ENCODE measurements around the gene USP10. TPM values are rescaled to one million over a fixed set of nuclear protein-coding genes. Genes with fewer than 3 reads are reported as not detected.
A peak's percentile ranks its signal among the peaks of the same experiment; 100 is the strongest.

Gene USP10
- total RNA-seq, 1 donor from 2014 or later = 107 TPM

- no peak overlapping the region for H2AFZ ChIP-seq (ENCODE audit: low read depth, low read length)
- H3K27me3 ChIP-seq (ENCODE audit: insufficient read depth, low read length) = no peaks in the 10 kb centered on the region
- DNase-seq (ENCODE audit: low read depth) (no peak), FAIRE-seq (no peak)
- no peak for TF ChIP-seq EZH2 (IDR thresholded peaks at IDR 0.05; ENCODE audit: insufficient read depth, low read length)
- TF ChIP-seq, protein P1, sequence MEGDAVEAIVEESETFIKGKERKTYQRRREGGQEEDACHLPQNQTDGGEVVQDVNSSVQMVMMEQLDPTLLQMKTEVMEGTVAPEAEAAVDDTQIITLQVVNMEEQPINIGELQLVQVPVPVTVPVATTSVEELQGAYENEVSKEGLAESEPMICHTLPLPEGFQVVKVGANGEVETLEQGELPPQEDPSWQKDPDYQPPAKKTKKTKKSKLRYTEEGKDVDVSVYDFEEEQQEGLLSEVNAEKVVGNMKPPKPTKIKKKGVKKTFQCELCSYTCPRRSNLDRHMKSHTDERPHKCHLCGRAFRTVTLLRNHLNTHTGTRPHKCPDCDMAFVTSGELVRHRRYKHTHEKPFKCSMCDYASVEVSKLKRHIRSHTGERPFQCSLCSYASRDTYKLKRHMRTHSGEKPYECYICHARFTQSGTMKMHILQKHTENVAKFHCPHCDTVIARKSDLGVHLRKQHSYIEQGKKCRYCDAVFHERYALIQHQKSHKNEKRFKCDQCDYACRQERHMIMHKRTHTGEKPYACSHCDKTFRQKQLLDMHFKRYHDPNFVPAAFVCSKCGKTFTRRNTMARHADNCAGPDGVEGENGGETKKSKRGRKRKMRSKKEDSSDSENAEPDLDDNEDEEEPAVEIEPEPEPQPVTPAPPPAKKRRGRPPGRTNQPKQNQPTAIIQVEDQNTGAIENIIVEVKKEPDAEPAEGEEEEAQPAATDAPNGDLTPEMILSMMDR (IDR thresholded peaks at IDR 0.05; ENCODE audit: insufficient read depth, low read depth, low read length) = peak; percentile 88
- no peaks in the 10 kb centered on the region for H3K9me3 Mint-ChIP-seq (ENCODE audit: unreplicated experiment)
- H3K27ac Mint-ChIP-seq (ENCODE audit: unreplicated experiment) = peak overlapping the region; percentile 15
- peaks cover 75% of the 10 kb centered on the region for H4K20me1 ChIP-seq (ENCODE audit: insufficient read depth, low read length)
- H3K4me2 ChIP-seq (ENCODE audit: low read length) = no peak overlapping the region
- H3K27ac ChIP-seq (ENCODE audit: low read depth, low read length) = no peak overlapping the region
- H3K4me3 ChIP-seq (ENCODE audit: insufficient read depth, low read depth, low read length) = no peak overlapping the region
- H3K4me1 Mint-ChIP-seq (ENCODE audit: low read depth, unreplicated experiment) = peaks cover 51% of the 10 kb centered on the region
- H3K4me1 ChIP-seq (ENCODE audit: insufficient read depth, low read length) = peaks cover 28% of the 10 kb centered on the region
- H3K79me2 ChIP-seq (ENCODE audit: insufficient read depth, low read length) = peaks cover 84% of the 10 kb centered on the region
- H3K9me3 ChIP-seq (ENCODE audit: insufficient read depth, low read depth, low read length) = no peaks in the 10 kb centered on the region
- no peak overlapping the region for H3K9ac ChIP-seq (ENCODE audit: low read length)
- H3K36me3 Mint-ChIP-seq (ENCODE audit: low read depth, unreplicated experiment) = peaks cover 7% of the 10 kb centered on the region
- no peaks in the 10 kb centered on the region for H3K27me3 Mint-ChIP-seq (ENCODE audit: low read depth, unreplicated experiment)
- H3K36me3 ChIP-seq (ENCODE audit: insufficient read depth, low read length) = peaks cover 6% of the 10 kb centered on the region
- no peak overlapping the region for H3K4me3 Mint-ChIP-seq (ENCODE audit: unreplicated experiment)
Measured at GRCh38 chr16:84738255-84739038, 38.6 kb downstream of the USP10 start.

- H3K4me3 Mint-ChIP-seq (ENCODE audit: unreplicated experiment) = no peak overlapping the region
Measured at GRCh38 chr16:84739349-84740124, 39.7 kb downstream of the USP10 start.

More at GRCh38 chr16:84739349-84740124, 39.7 kb downstream of the USP10 start:
- Mint-ChIP-seq H3K27ac (ENCODE audit: unreplicated experiment) (peak overlapping the region; percentile 29), H3K4me1 (ENCODE audit: low read depth, unreplicated experiment) (peaks cover 49% of the 10 kb centered on the region), H3K27me3 (ENCODE audit: low read depth, unreplicated experiment) (no peaks in the 10 kb centered on the region), H3K9me3 (ENCODE audit: unreplicated experiment) (no peaks in the 10 kb centered on the region), H3K36me3 (ENCODE audit: low read depth, unreplicated experiment) (peaks cover 9% of the 10 kb centered on the region)
- Histone ChIP-seq H3K4me1 (ENCODE audit: insufficient read depth, low read length) (peaks cover 28% of the 10 kb centered on the region), H2AFZ (ENCODE audit: low read depth, low read length) (no peak overlapping the region), H3K36me3 (ENCODE audit: insufficient read depth, low read length) (peaks cover 8% of the 10 kb centered on the region), H4K20me1 (ENCODE audit: insufficient read depth, low read length) (peaks cover 81% of the 10 kb centered on the region), H3K27me3 (ENCODE audit: insufficient read depth, low read length) (no peaks in the 10 kb centered on the region), H3K9me3 (ENCODE audit: insufficient read depth, low read depth, low read length) (no peaks in the 10 kb centered on the region), H3K4me2 (ENCODE audit: low read length) (peak overlapping the region; percentile 27), H3K79me2 (ENCODE audit: insufficient read depth, low read length) (peaks cover 84% of the 10 kb centered on the region), H3K9ac (ENCODE audit: low read length) (peak overlapping the region; percentile 3), H3K4me3 (ENCODE audit: insufficient read depth, low read depth, low read length) (no peak overlapping the region), H3K27ac (ENCODE audit: low read depth, low read length) (peak overlapping the region; percentile 26)
- TF ChIP-seq EZH2 (IDR thresholded peaks at IDR 0.05; ENCODE audit: insufficient read depth, low read length) = no peak
- TF ChIP-seq, protein P1 (IDR thresholded peaks at IDR 0.05; ENCODE audit: insufficient read depth, low read depth, low read length) = no peak
- FAIRE-seq (no peak), DNase-seq (ENCODE audit: low read depth) (peak; percentile 92)
